HL-60 (cell line): Measurements from ENCODE around the gene GPX4.

Source experiments
- DNase-seq, 2 experiments: peaks; one replicate each; pipeline ENCODE4 v3.0.0-alpha.2; 2010 to 2020; ENCODE audit warnings: low read depth in 1 of 2, low spot score in 1 of 2
- H3K27ac ChIP-seq: fragments of 250-450 bp; sonication (Bioruptor Pico); replicated peaks from 2 replicates; pipeline ENCODE4 v1.5.1; 2020; ENCODE audit warnings: mild to moderate bottlenecking, moderate library complexity
- H3K27me3 ChIP-seq: fragments of 250-450 bp; sonication (Bioruptor Pico); 2 replicates; pipeline ENCODE4 v1.5.1; 2021; ENCODE audit warnings: mild to moderate bottlenecking, moderate library complexity; ENCODE audit not compliant: insufficient read depth, poor library complexity, severe bottlenecking
- H3K4me3 ChIP-seq: replicated peaks from 2 replicates; pipeline ENCODE4 v1.5.1; 2011; ENCODE audit warnings: mild to moderate bottlenecking, control low read depth, low read length; ENCODE audit not compliant: insufficient read depth
- CTCF ChIP-seq: IDR thresholded peaks from one replicate; pipeline ENCODE4 v1.5.1; 2011; ENCODE audit warnings: low read length, control low read depth, inconsistent platforms; ENCODE audit not compliant: insufficient read depth
- GABPA ChIP-seq: IDR thresholded peaks from 2 replicates; pipeline ENCODE4 v1.6.1; 2012; ENCODE audit warnings: low read depth
- POLR2AphosphoS5 ChIP-seq: IDR thresholded peaks from 2 replicates; pipeline ENCODE4 v1.6.1; 2012; ENCODE audit warnings: low read depth
- REST ChIP-seq: IDR thresholded peaks from 2 replicates; pipeline ENCODE4 v1.6.1; 2012; ENCODE audit warnings: low read depth; ENCODE audit not compliant: insufficient replicate concordance
- SPI1 ChIP-seq: IDR thresholded peaks from 2 replicates; pipeline ENCODE4 v1.6.1; 2012; ENCODE audit warnings: low read depth, mild to moderate bottlenecking, borderline replicate concordance

GPX4 gene

GRCh38 chr19:1122972-1123363, 19.2 kb downstream of the GPX4 start:
- Histone ChIP-seq H3K27ac (no peak overlapping the region), H3K27me3 (no peaks in the 10 kb centered on the region), H3K4me3 (no peak overlapping the region)
- peak in 1 of 2 experiments; percentile 46 for DNase-seq
- TF ChIP-seq SPI1 = no peak
- TF ChIP-seq POLR2AphosphoS5 = no peak
- TF ChIP-seq REST = no peak
- TF ChIP-seq CTCF = no peak
- no peak for TF ChIP-seq GABPA

GRCh38 chr19:1123381-1123780, 19.6 kb downstream of the GPX4 start:
- H3K27me3 ChIP-seq = no peaks in the 10 kb centered on the region
- TF ChIP-seq POLR2AphosphoS5 = no peak
- no peak for TF ChIP-seq GABPA
- no peak for TF ChIP-seq SPI1
- no peak for TF ChIP-seq CTCF
- TF ChIP-seq REST = no peak
- no peak for DNase-seq
- H3K27ac ChIP-seq = no peak overlapping the region
- H3K4me3 ChIP-seq = no peak overlapping the region

DNA sequence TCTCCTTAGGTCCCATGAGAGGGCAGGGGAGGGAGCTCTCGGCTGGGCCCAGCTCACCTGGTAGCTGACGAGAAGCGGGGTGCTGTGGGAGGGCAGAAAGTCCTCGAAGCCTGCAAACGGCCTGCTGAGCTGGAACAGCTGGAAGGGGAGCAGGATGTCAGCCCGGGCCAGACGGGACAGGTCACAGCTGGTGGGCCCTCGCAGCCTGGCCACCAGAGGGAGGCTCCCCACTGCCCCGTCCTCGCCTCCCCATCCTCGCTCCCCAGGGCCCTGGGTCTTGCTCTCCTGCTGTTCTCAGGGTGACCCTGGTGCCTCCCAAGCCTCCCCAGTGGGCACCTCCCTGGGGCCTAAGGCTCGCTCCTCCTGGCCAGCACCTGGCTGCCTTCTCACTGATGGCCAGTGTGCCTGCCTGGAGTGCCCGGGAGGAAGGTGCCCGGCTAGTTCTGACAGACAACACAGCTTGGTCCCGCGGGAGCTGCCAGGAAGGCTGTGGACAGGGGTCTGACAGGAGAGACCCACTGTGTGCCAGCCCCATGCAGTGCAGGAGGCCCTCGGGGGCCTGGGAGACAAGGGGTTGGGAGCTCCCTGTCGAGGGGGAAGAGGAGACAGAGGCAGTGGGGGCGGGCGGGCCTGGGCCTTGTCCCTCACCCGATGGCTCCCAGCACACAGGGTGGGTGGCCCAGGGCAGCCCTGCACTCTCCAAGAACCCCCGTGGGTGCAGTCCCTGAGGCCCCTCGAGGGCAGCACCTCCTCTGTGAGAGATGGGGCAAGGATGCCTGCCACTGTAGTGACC, 20.3 kb downstream of the GPX4 start:
- Histone ChIP-seq H3K4me3 (no peak overlapping the region), H3K27ac (no peak overlapping the region), H3K27me3 (no peaks in the 10 kb centered on the region)
- no peak for TF ChIP-seq CTCF
- no peak for TF ChIP-seq POLR2AphosphoS5
- DNase-seq = no peak
